Endothelial cell (in vitro differentiated cells): ENCODE measurements around the gene KARS1. TPM values are rescaled to one million over a fixed set of nuclear protein-coding genes. Genes with fewer than 3 reads are reported as not detected.

Source experiments
- DNase-seq: peaks from one replicate; pipeline ENCODE4 v3.0.0; 2021; ENCODE audit warnings: low spot score
- H3K27ac Mint-ChIP-seq: one replicate; pipeline ENCODE4 v1.8.0; 2021; ENCODE audit warnings: mixed read lengths, inconsistent platforms; ENCODE audit not compliant: unreplicated experiment
- H3K27me3 Mint-ChIP-seq: one replicate; pipeline ENCODE4 v1.8.0; 2021; ENCODE audit warnings: mild to moderate bottlenecking, moderate library complexity, mixed read lengths, inconsistent platforms; ENCODE audit not compliant: unreplicated experiment
- H3K36me3 Mint-ChIP-seq: one replicate; pipeline ENCODE4 v1.8.0; 2021; ENCODE audit warnings: mild to moderate bottlenecking, low read depth, mixed read lengths, inconsistent platforms; ENCODE audit not compliant: unreplicated experiment
- H3K4me1 Mint-ChIP-seq: one replicate; pipeline ENCODE4 v1.8.0; 2021; ENCODE audit warnings: mild to moderate bottlenecking, mixed read lengths, inconsistent platforms; ENCODE audit not compliant: unreplicated experiment
- H3K4me3 Mint-ChIP-seq: one replicate; pipeline ENCODE4 v1.8.0; 2021; ENCODE audit warnings: mild to moderate bottlenecking, mixed read lengths, inconsistent platforms; ENCODE audit not compliant: unreplicated experiment
- H3K9me3 Mint-ChIP-seq: one replicate; pipeline ENCODE4 v1.8.0; 2021; ENCODE audit warnings: mixed read lengths, inconsistent platforms; ENCODE audit not compliant: unreplicated experiment
- total RNA-seq: library from RNA; stranded (reverse); fragmentation: NEBNext Ultra II Directional; extraction: Animal tissue kit (Norgen Biotek cat#: 25700); gene quantifications from one replicate; pipeline ENCODE4 v1.2.1, GENCODE V29; 2021; ENCODE audit not compliant: unreplicated experiment
- TF ChIP-seq, protein P1 (sequence below): fragments of 200-600 bp; sonication (generic); IDR thresholded peaks from one replicate; pipeline ENCODE4 v1.5.0; 2021; ENCODE audit warnings: antibody characterized with exemption; ENCODE audit not compliant: unreplicated experiment

KARS1 gene
- total RNA-seq, 1 donor from 2014 or later, result 161 TPM

DNA sequence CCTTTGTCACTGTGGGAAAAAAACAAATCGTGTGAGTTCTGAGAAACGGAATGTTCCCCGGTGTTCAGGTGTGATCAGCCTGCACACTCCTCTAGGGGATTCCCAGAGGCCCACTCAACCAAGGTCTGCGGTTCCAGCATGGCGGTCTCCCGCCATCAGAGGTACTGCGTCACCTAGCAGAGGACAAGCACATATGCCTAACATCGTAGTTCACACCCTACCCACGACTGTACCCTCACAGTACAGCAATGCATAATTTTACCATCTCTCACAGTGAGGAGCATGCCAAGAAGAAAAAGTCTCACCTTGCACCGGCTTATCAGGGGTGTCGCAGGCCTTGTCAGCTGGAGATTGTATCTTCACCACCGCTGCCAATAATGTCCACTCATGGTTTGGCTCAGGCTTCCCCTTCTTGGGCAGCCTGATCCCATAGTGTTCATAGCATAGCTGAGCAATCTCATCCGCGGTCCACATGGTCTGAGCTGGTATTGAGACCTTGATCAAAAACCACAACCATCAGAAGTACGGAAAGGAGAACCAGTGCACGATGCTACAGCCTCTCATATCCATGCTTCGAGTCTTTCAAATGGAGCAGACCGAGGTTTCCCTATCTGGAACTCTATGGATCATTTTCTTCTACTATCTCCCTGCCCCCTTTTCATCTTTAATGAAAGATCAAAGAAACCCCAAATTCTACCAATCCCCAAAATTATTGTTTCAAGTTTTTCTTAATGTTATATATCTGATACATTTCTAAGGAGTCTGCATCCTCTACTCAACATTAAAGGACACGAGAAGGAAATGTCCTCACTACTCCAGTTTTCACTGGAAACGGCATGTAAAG is 26.9 kb downstream of the KARS1 start:
- Mint-ChIP-seq H3K27me3 (peaks cover 20% of the 10 kb centered on the region), H3K36me3 (peaks cover 45% of the 10 kb centered on the region), H3K4me3 (peak overlapping the region; percentile 88), H3K27ac (peak overlapping the region; percentile 98), H3K4me1 (peaks cover 51% of the 10 kb centered on the region), H3K9me3 (no peaks in the 10 kb centered on the region)
- no peak for DNase-seq
- TF ChIP-seq, protein P1, sequence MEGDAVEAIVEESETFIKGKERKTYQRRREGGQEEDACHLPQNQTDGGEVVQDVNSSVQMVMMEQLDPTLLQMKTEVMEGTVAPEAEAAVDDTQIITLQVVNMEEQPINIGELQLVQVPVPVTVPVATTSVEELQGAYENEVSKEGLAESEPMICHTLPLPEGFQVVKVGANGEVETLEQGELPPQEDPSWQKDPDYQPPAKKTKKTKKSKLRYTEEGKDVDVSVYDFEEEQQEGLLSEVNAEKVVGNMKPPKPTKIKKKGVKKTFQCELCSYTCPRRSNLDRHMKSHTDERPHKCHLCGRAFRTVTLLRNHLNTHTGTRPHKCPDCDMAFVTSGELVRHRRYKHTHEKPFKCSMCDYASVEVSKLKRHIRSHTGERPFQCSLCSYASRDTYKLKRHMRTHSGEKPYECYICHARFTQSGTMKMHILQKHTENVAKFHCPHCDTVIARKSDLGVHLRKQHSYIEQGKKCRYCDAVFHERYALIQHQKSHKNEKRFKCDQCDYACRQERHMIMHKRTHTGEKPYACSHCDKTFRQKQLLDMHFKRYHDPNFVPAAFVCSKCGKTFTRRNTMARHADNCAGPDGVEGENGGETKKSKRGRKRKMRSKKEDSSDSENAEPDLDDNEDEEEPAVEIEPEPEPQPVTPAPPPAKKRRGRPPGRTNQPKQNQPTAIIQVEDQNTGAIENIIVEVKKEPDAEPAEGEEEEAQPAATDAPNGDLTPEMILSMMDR, result no peak

DNA sequence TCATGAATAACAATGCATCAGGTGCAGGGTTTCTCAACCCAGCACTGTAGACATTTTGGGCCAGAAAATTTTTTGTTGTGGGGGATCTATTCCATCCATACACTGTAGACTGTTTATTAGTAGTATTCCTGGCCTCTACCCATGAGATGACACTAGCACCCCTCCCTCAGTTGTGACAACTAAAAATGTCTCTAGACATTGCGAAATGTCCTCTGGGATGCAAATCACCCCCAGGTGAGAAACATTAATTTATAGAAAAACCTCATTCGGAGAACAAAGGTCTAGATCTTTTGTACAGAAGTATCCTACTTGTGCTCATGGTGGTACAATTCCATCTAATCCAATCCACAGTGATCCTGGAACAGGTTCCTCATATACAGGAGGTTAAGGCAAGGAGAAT is 28.7 kb downstream of the KARS1 start:
- H3K4me1 Mint-ChIP-seq, result peaks cover 40% of the 10 kb centered on the region
- TF ChIP-seq, protein P1, result no peak
- no peaks in the 10 kb centered on the region for H3K9me3 Mint-ChIP-seq
- DNase-seq, result no peak
- H3K27ac Mint-ChIP-seq, result no peak overlapping the region
- peaks cover 32% of the 10 kb centered on the region for H3K36me3 Mint-ChIP-seq
- H3K27me3 Mint-ChIP-seq, result peaks cover 16% of the 10 kb centered on the region
- H3K4me3 Mint-ChIP-seq, result peak overlapping the region; percentile 64

DNA sequence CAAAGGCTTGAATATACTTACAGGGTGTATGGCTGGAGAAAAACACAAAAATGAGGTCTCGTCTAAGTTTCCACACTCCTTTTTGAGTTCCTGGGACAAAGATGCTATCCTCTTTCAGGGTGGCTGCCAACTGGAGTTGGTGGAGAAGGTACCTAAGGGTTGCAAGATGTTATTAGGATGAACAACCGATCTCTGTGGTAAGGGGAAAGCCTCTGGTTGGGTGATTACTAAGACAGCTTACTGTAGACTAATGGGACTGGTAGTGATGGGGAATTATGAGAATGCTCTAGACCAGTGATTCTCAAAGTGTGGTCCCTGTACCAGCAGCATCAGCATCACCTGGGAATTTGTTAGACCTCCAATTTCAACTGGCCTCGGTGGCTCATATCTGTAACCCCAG is 30.3 kb downstream of the KARS1 start:
- Mint-ChIP-seq H3K9me3 (no peaks in the 10 kb centered on the region), H3K27me3 (peaks cover 11% of the 10 kb centered on the region), H3K36me3 (peaks cover 42% of the 10 kb centered on the region), H3K27ac (peak overlapping the region; percentile 2), H3K4me3 (peak overlapping the region; percentile 7), H3K4me1 (peaks cover 36% of the 10 kb centered on the region)
- TF ChIP-seq, protein P1, result no peak
- DNase-seq, result no peak

DNA sequence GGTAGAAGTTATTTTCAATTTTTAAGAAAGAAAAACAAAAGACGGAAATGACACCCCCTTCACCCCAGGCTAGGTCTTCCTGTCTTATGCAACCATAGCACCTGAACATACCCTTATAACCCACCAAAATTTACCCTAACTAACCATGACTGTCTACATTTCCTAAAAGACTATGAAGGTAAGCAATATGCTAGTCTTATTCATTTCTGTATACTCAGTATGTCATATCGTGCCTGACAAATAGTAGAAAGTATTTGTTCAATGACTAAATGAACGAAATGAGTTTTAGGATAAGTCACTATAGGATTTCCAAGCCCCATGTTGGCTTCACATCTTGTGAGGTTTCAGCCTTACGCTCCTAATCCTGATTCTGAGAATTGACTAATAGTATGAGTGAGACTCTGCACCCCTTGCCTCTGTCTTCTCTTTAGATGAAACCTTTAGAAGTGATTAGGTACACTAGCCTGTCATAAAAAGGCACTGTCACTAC is 30.9 kb downstream of the KARS1 start:
- no peak for DNase-seq
- Mint-ChIP-seq H3K36me3 (peaks cover 44% of the 10 kb centered on the region), H3K4me1 (peaks cover 30% of the 10 kb centered on the region), H3K4me3 (peak overlapping the region; percentile 66), H3K27me3 (peaks cover 9% of the 10 kb centered on the region), H3K9me3 (no peaks in the 10 kb centered on the region), H3K27ac (peak overlapping the region; percentile 82)
- TF ChIP-seq, protein P1, result no peak

DNA sequence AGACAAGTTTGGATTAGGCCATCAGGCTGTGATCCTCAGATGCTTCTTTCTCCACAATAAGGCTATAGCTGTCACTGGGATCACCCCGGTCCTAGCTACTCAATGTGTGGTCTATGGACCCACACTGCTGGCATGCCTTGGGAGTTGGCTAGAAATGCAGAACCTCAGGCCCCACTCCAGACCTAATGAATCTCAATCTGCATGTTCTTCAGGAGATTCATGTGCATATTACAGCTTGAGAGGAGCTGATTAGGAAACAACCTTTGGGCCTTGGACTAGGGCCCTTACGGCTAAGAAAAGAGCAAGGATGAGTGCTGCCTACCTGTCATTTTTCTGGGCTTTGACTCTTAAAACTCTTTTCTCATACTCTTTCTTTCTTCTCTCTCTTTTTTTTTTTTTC is 31.8 kb downstream of the KARS1 start:
- Mint-ChIP-seq H3K27ac (no peak overlapping the region), H3K27me3 (peaks cover 7% of the 10 kb centered on the region), H3K9me3 (no peaks in the 10 kb centered on the region), H3K4me1 (peaks cover 21% of the 10 kb centered on the region), H3K36me3 (peaks cover 42% of the 10 kb centered on the region), H3K4me3 (no peak overlapping the region)
- TF ChIP-seq, protein P1, result no peak
- DNase-seq, result no peak
